ENCODE data around the gene CDK15.

CDK15 gene

GRCh38 chr2:201938156-201938775 lies 131.9 kb downstream of the CDK15 start:
- H3K4me1 ChIP-seq, result peaks cover 6% of the 10 kb centered on the region
- H3K4me2 ChIP-seq (ENCODE audit: low read length), result no peak overlapping the region
- H3K27ac ChIP-seq, result no peak overlapping the region
- no peak for TF ChIP-seq CTCF (IDR thresholded peaks at IDR 0.05)
- no peaks in the 10 kb centered on the region for H3K9me3 ChIP-seq (ENCODE audit: control insufficient read depth, low read length)
- H3K36me3 ChIP-seq (ENCODE audit: control insufficient read depth, insufficient read depth, low read length), result no peaks in the 10 kb centered on the region
- H2AFZ ChIP-seq, result no peak overlapping the region
- no peaks in the 10 kb centered on the region for H3K27me3 ChIP-seq (ENCODE audit: control insufficient read depth, insufficient read depth, low read length)
- no peak overlapping the region for H3K9ac ChIP-seq
- no peaks in the 10 kb centered on the region for H3K79me2 ChIP-seq
- no peak overlapping the region for H3K4me3 ChIP-seq (ENCODE audit: low read depth, low read length)

GRCh38 chr2:201938781-201939180 lies 132.4 kb downstream of the CDK15 start:
- no peak overlapping the region for H3K9ac ChIP-seq
- H3K9me3 ChIP-seq (ENCODE audit: control insufficient read depth, low read length), result no peaks in the 10 kb centered on the region
- H3K4me1 ChIP-seq, result peaks cover 6% of the 10 kb centered on the region
- H3K4me2 ChIP-seq (ENCODE audit: low read length), result no peak overlapping the region
- H3K36me3 ChIP-seq (ENCODE audit: control insufficient read depth, insufficient read depth, low read length), result no peaks in the 10 kb centered on the region
- no peaks in the 10 kb centered on the region for H3K27me3 ChIP-seq (ENCODE audit: control insufficient read depth, insufficient read depth, low read length)
- H3K4me3 ChIP-seq (ENCODE audit: low read depth, low read length), result no peak overlapping the region
- no peak for TF ChIP-seq CTCF (IDR thresholded peaks at IDR 0.05)
- H3K79me2 ChIP-seq, result no peaks in the 10 kb centered on the region
- no peak overlapping the region for H2AFZ ChIP-seq
- H3K27ac ChIP-seq, result no peak overlapping the region

GRCh38 chr2:201939453-201939941 lies 133.2 kb downstream of the CDK15 start:
- H3K4me2 ChIP-seq (ENCODE audit: low read length), result no peak overlapping the region
- no peak overlapping the region for H3K4me3 ChIP-seq (ENCODE audit: low read depth, low read length)
- no peaks in the 10 kb centered on the region for H3K9me3 ChIP-seq (ENCODE audit: control insufficient read depth, low read length)
- H3K79me2 ChIP-seq, result no peaks in the 10 kb centered on the region
- no peaks in the 10 kb centered on the region for H3K27me3 ChIP-seq (ENCODE audit: control insufficient read depth, insufficient read depth, low read length)
- peaks cover 6% of the 10 kb centered on the region for H3K4me1 ChIP-seq
- no peak overlapping the region for H3K9ac ChIP-seq
- no peak overlapping the region for H3K27ac ChIP-seq
- H2AFZ ChIP-seq, result no peak overlapping the region
- no peak for TF ChIP-seq CTCF (IDR thresholded peaks at IDR 0.05)
- H3K36me3 ChIP-seq (ENCODE audit: control insufficient read depth, insufficient read depth, low read length), result no peaks in the 10 kb centered on the region

GRCh38 chr2:201942531-201942930 lies 136.2 kb downstream of the CDK15 start:
- no peak overlapping the region for H3K9ac ChIP-seq
- H3K4me2 ChIP-seq (ENCODE audit: low read length), result no peak overlapping the region
- no peak for TF ChIP-seq CTCF (IDR thresholded peaks at IDR 0.05)
- H3K4me1 ChIP-seq, result peaks cover 6% of the 10 kb centered on the region
- no peak overlapping the region for H3K27ac ChIP-seq
- no peaks in the 10 kb centered on the region for H3K36me3 ChIP-seq (ENCODE audit: control insufficient read depth, insufficient read depth, low read length)
- H2AFZ ChIP-seq, result no peak overlapping the region
- H3K9me3 ChIP-seq (ENCODE audit: control insufficient read depth, low read length), result no peaks in the 10 kb centered on the region
- no peaks in the 10 kb centered on the region for H3K79me2 ChIP-seq
- no peaks in the 10 kb centered on the region for H3K27me3 ChIP-seq (ENCODE audit: control insufficient read depth, insufficient read depth, low read length)
- H3K4me3 ChIP-seq (ENCODE audit: low read depth, low read length), result no peak overlapping the region

Measured in parathyroid adenoma (tissue), 2 donors.